Measurements from ENCODE around the gene NABP2. TPM values are rescaled to one million over a fixed set of nuclear protein-coding genes. Genes with fewer than 3 reads are reported as not detected.
A peak's percentile ranks its signal among the peaks of the same experiment; 100 is the strongest.

Gene NABP2
- total and polyA plus RNA-seq, 2 donors: 15.7 to 31.0 TPM

- H3K36me3 ChIP-seq (ENCODE audit: insufficient read depth): no peaks in the 10 kb centered on the region
- H3K27ac ChIP-seq (ENCODE audit: low read depth): no peak overlapping the region
- WGBS: 56% methylated on average over 1 of the region's 1 CpG
- no peak overlapping the region for H3K4me3 ChIP-seq (ENCODE audit: low read depth, low read length)
- H3K4me1 ChIP-seq (ENCODE audit: insufficient read depth): no peaks in the 10 kb centered on the region
- no peak for DNase-seq (ENCODE audit: extremely low spot score)
Measured at GRCh38 chr12:56198836-56199235, 25.3 kb upstream of the NABP2 start.

- Histone ChIP-seq H3K36me3 (ENCODE audit: insufficient read depth) (peaks cover 2% of the 10 kb centered on the region), H3K27ac (ENCODE audit: low read depth) (peak overlapping the region; percentile 0), H3K4me3 (ENCODE audit: low read depth, low read length) (no peak overlapping the region), H3K4me1 (ENCODE audit: insufficient read depth) (no peaks in the 10 kb centered on the region)
- WGBS: 11% methylated on average over 1 of the region's 1 CpG
- no peak for DNase-seq (ENCODE audit: extremely low spot score)
Measured at GRCh38 chr12:56202366-56202765, 21.8 kb upstream of the NABP2 start.

DNA sequence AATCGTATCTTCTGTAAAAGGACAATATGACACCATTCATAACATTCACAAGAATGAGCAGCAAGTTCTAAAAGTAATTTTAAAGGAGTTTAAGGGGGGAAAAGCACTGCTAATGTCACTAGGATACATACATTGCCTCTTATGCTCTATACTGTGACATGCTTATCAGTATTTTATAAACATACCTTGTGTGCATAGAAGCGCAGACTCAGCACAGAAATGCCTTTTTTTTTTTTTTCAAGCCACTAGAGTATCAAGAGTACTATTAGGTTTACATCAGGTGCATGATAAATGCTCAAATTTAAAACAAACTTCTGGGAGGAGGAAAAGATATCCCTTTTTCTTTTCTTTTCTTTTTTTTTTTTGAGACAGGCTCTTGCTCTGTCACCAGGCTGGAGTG is 21.3 kb upstream of the NABP2 start:
- 35% methylated on average over 2 of the region's 2 CpGs for WGBS
- peaks cover 2% of the 10 kb centered on the region for H3K36me3 ChIP-seq (ENCODE audit: insufficient read depth)
- H3K27ac ChIP-seq (ENCODE audit: low read depth): peak overlapping the region; percentile 0
- H3K4me1 ChIP-seq (ENCODE audit: insufficient read depth): no peaks in the 10 kb centered on the region
- H3K4me3 ChIP-seq (ENCODE audit: low read depth, low read length): no peak overlapping the region
- DNase-seq (ENCODE audit: extremely low spot score): no peak

- H3K4me3 ChIP-seq (ENCODE audit: low read depth, low read length): no peak overlapping the region
- peaks cover 2% of the 10 kb centered on the region for H3K36me3 ChIP-seq (ENCODE audit: insufficient read depth)
- no peak for DNase-seq (ENCODE audit: extremely low spot score)
- no peak overlapping the region for H3K27ac ChIP-seq (ENCODE audit: low read depth)
- H3K4me1 ChIP-seq (ENCODE audit: insufficient read depth): no peaks in the 10 kb centered on the region
Measured at GRCh38 chr12:56204275-56204674, 19.9 kb upstream of the NABP2 start.

GRCh38 chr12:56205445-56205844 is 18.7 kb upstream of the NABP2 start:
- H3K4me1 ChIP-seq (ENCODE audit: insufficient read depth): no peaks in the 10 kb centered on the region
- no peak overlapping the region for H3K4me3 ChIP-seq (ENCODE audit: low read depth, low read length)
- no peak for DNase-seq (ENCODE audit: extremely low spot score)
- no peak overlapping the region for H3K27ac ChIP-seq (ENCODE audit: low read depth)
- H3K36me3 ChIP-seq (ENCODE audit: insufficient read depth): peaks cover 2% of the 10 kb centered on the region

DNA sequence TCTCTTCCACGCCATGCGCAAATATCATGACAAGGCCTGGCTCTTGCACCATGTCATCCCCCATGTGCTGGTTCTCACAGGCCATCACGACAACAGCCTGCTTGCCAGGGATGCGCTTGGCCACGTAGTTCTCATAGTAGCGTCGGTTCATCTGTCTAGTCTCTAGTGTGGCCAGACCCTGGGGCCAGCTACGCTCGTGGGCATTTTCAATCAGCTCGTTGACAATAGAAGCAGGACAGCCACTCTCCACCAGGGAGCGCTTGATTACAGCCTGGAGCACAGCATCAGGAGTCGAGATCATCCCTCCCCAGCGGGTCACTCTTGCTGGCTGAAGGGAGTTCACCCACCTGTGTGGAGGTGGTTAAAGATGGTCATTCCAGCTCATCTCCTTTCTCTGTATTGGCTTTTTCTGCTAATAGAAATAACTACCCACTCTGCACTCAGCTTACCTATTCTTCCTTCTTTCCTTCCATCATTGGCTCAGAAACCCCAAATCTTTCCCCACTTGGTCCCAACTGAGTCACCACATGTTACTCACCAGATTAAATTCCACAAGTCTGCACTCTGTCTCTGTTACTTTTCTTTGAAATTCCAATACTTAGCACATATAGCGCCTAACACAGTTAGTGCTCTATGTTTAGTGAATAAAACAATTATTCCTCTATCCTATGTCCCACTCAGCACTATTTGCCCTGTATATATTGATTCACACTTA is 17.5 kb upstream of the NABP2 start:
- H3K36me3 ChIP-seq (ENCODE audit: insufficient read depth): peaks cover 2% of the 10 kb centered on the region
- DNase-seq (ENCODE audit: extremely low spot score): no peak
- H3K4me3 ChIP-seq (ENCODE audit: low read depth, low read length): no peak overlapping the region
- no peaks in the 10 kb centered on the region for H3K4me1 ChIP-seq (ENCODE audit: insufficient read depth)
- H3K27ac ChIP-seq (ENCODE audit: low read depth): no peak overlapping the region
- WGBS: 52% methylated on average over 14 of the region's 14 CpGs

DNA sequence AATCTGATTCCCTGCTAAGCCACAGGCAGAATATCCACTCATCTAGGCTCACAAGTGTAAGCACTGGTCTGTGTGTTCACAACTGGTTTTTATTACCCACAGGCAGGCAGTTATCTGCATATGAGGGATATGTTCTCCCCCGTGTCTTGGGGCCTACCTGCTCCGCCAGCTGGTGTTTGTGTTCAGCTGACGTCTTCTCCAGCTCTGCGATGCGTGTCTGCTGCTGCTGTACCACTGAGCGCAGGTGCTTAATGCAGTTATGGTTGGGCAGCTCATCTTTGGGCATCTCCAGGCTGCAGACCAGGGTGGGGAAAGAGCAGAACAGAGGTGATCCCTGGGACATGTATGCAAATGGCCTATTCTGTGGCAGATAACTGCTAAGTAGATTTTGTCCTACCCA is 16.1 kb upstream of the NABP2 start:
- DNase-seq (ENCODE audit: extremely low spot score): no peak
- Histone ChIP-seq H3K4me3 (ENCODE audit: low read depth, low read length) (no peak overlapping the region), H3K4me1 (ENCODE audit: insufficient read depth) (no peaks in the 10 kb centered on the region), H3K27ac (ENCODE audit: low read depth) (no peak overlapping the region), H3K36me3 (ENCODE audit: insufficient read depth) (peaks cover 4% of the 10 kb centered on the region)
- WGBS: 79% methylated on average over 6 of the region's 6 CpGs

- H3K36me3 ChIP-seq (ENCODE audit: insufficient read depth): peaks cover 9% of the 10 kb centered on the region
- H3K27ac ChIP-seq (ENCODE audit: low read depth): no peak overlapping the region
- 91% methylated on average over 1 of the region's 1 CpG for WGBS
- no peak overlapping the region for H3K4me3 ChIP-seq (ENCODE audit: low read depth, low read length)
- no peaks in the 10 kb centered on the region for H3K4me1 ChIP-seq (ENCODE audit: insufficient read depth)
- DNase-seq (ENCODE audit: extremely low spot score): no peak
Measured at GRCh38 chr12:56212361-56212760, 11.8 kb upstream of the NABP2 start.

- 77% methylated on average over 5 of the region's 5 CpGs for WGBS
- Histone ChIP-seq H3K36me3 (ENCODE audit: insufficient read depth) (peaks cover 8% of the 10 kb centered on the region), H3K4me3 (ENCODE audit: low read depth, low read length) (no peak overlapping the region)
Measured at GRCh38 chr12:56213878-56214277, 10.3 kb upstream of the NABP2 start.

GRCh38 chr12:56216461-56216860 is 7.7 kb upstream of the NABP2 start:
- WGBS: 87% methylated on average over 3 of the region's 3 CpGs
- no peak for DNase-seq (ENCODE audit: extremely low spot score)
- Histone ChIP-seq H3K27ac (ENCODE audit: low read depth) (no peak overlapping the region), H3K36me3 (ENCODE audit: insufficient read depth) (peaks cover 8% of the 10 kb centered on the region), H3K4me3 (ENCODE audit: low read depth, low read length) (no peak overlapping the region), H3K4me1 (ENCODE audit: insufficient read depth) (no peaks in the 10 kb centered on the region)

More at GRCh38 chr12:56213878-56214277, 10.3 kb upstream of the NABP2 start:
- DNase-seq (ENCODE audit: extremely low spot score): no peak
- H3K4me1 ChIP-seq (ENCODE audit: insufficient read depth): no peaks in the 10 kb centered on the region
- H3K27ac ChIP-seq (ENCODE audit: low read depth): no peak overlapping the region

- no peak for DNase-seq (ENCODE audit: extremely low spot score)
- Histone ChIP-seq H3K27ac (ENCODE audit: low read depth) (no peak overlapping the region), H3K36me3 (ENCODE audit: insufficient read depth) (peaks cover 5% of the 10 kb centered on the region), H3K4me3 (ENCODE audit: low read depth, low read length) (no peak overlapping the region), H3K4me1 (ENCODE audit: insufficient read depth) (no peaks in the 10 kb centered on the region)
- 91% methylated on average over 9 of the region's 9 CpGs for WGBS
Measured at GRCh38 chr12:56219840-56220239, 4.3 kb upstream of the NABP2 start.

DNA sequence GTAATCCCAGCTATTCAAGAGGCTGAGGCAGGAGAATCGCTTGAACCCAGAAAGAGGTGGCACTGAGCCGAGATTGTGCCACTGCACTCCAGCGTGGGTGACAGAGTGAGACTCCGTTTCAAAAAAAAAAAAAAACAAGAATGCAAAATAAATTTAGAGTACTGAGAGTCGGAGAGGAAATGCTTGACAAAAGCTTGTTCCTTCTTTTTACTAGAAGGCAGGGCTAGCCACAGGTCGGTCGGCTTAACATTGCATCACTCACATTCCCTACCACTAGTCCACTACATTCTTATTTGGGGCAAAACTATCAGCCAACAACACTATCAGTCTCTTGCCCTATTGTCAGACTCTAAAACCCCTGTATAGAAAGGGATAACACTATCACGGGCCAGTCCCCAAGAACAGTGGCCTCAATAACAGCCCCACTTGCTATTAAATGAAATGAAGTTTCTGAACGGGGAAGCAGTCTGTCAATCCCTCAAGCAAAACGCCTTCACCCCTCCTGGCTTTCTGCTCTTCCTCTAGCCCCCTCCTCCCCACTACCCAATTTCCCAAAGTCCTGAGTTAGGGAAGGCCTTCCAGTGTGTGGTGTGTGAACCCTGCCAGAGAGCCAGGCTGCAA is 3.4 kb upstream of the NABP2 start:
- Histone ChIP-seq H3K4me3 (ENCODE audit: low read depth, low read length) (peak overlapping the region; percentile 66), H3K27ac (ENCODE audit: low read depth) (peak overlapping the region; percentile 97), H3K4me1 (ENCODE audit: insufficient read depth) (no peaks in the 10 kb centered on the region), H3K36me3 (ENCODE audit: insufficient read depth) (no peaks in the 10 kb centered on the region)
- no peak for DNase-seq (ENCODE audit: extremely low spot score)
- 9% methylated on average over 10 of the region's 10 CpGs for WGBS

DNA sequence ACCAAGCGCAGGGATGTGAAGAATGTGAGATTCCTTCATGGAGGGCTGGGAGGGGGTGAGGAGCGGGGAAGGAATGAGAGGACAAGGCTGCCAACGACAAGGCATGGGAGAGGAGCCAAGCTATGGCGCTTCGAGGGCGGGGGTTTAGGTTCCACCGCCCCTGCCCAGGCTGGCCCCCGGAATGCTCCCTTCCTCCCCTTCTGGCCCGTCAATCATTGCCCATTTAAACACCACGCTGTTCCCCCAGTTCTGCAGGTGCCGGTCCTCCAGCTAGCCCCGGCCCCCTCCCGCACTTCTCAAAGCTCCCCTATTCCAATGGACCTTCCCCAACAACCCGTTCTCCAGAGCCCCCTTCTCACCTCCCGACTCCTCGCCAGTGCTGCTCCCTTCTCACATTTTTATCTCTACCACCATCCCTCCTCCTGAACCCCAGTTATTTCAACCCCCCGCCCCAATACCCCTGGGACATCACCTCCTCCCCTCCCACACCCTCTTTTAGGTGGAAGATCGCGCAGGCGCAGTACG is 2.8 kb upstream of the NABP2 start:
- no peaks in the 10 kb centered on the region for H3K4me1 ChIP-seq (ENCODE audit: insufficient read depth)
- under 1% methylated on average over 21 of the region's 21 CpGs for WGBS
- DNase-seq (ENCODE audit: extremely low spot score): peak; percentile 43

GRCh38 chr12:56221757-56222530 is 2.2 kb upstream of the NABP2 start, which contains the start of gene RNF41:
Gene RNF41, minus strand, starts transcription at chr12:56221922. Its CDS starts 7,875 bp downstream, at chr12:56214047.
- no peaks in the 10 kb centered on the region for H3K4me1 ChIP-seq (ENCODE audit: insufficient read depth)
- peak; percentile 94 for DNase-seq (ENCODE audit: extremely low spot score)
- WGBS: under 1% methylated on average over 42 of the region's 42 CpGs

More for the DNA sequence above, 2.8 kb upstream of the NABP2 start:
- no peaks in the 10 kb centered on the region for H3K36me3 ChIP-seq (ENCODE audit: insufficient read depth)
- H3K4me3 ChIP-seq (ENCODE audit: low read depth, low read length): peak overlapping the region; percentile 66
- H3K27ac ChIP-seq (ENCODE audit: low read depth): peak overlapping the region; percentile 97

More at GRCh38 chr12:56221757-56222530, 2.2 kb upstream of the NABP2 start, which contains the start of gene RNF41:
- Histone ChIP-seq H3K36me3 (ENCODE audit: insufficient read depth) (no peaks in the 10 kb centered on the region), H3K27ac (ENCODE audit: low read depth) (peak within 1 kb of the TSS; percentile 97), H3K4me3 (ENCODE audit: low read depth, low read length) (peak within 1 kb of the TSS; percentile 66)
